OCI-LY7 (cell line): ENCODE results near the gene MAGI1. TPM values are rescaled to one million over a fixed set of nuclear protein-coding genes. Genes with fewer than 3 reads are reported as not detected.

Experiments used
- BruUV-seq: library from RNA; stranded (reverse); fragments of 400-500 nt; replicated peaks from 2 replicates; lab custom pipeline; 2021; lab: Mats Ljungman, UMichigan
- CTCF ChIA-PET: fragments of 300-600 bp; sonication (Branson Sonifier 250); formaldehyde crosslinking; loops from one replicate; lab custom pipeline; 2022; ENCODE audit warnings: antibody characterized with exemption; ENCODE audit not compliant: unreplicated experiment; lab: Charles Lee
- POLR2A ChIA-PET: fragments of 300-600 bp; sonication (Branson Sonifier 250); formaldehyde crosslinking; loops from one replicate; lab custom pipeline; 2022; ENCODE audit warnings: antibody characterized with exemption; lab: Charles Lee
- DNase-seq: peaks from one replicate; pipeline ENCODE4 v3.0.0-alpha.2; 2015; ENCODE audit warnings: low spot score
- H2AFZ ChIP-seq: fragments of 200-600 bp; sonication (generic), shearing (Covaris generic); 2 replicates; pipeline ENCODE4 v1.6.1; 2014; ENCODE audit warnings: mild to moderate bottlenecking, antibody characterized with exemption, low read length, moderate library complexity
- H3K27ac ChIP-seq: fragments of 200-600 bp; sonication (generic); 2 replicates; pipeline ENCODE4 v1.5.1; 2014; ENCODE audit warnings: mixed run types, low read depth, mild to moderate bottlenecking, moderate library complexity, low read length, inconsistent platforms; ENCODE audit not compliant: poor library complexity, severe bottlenecking
- H3K36me3 ChIP-seq: fragments of 200-600 bp; sonication (generic); 2 replicates; pipeline ENCODE4 v1.6.1; 2014; ENCODE audit warnings: mild to moderate bottlenecking, antibody characterized with exemption, low read length, moderate library complexity, mixed read lengths; ENCODE audit not compliant: insufficient read depth
- H3K4me1 ChIP-seq: fragments of 200-600 bp; sonication (generic); 2 replicates; pipeline ENCODE4 v1.5.1; 2014; ENCODE audit warnings: mild to moderate bottlenecking, low read length; ENCODE audit not compliant: insufficient read depth, poor library complexity, severe bottlenecking
- H3K4me2 ChIP-seq: fragments of 200-600 bp; sonication (generic); 2 replicates; pipeline ENCODE4 v1.6.1; 2014; ENCODE audit warnings: mild to moderate bottlenecking, low read length
- H3K4me3 ChIP-seq: fragments of 200-600 bp; sonication (generic); 2 replicates; pipeline ENCODE4 v1.5.1; 2014; ENCODE audit warnings: mild to moderate bottlenecking, low read depth, low read length; ENCODE audit not compliant: poor library complexity, severe bottlenecking
- H3K79me2 ChIP-seq: fragments of 200-600 bp; sonication (generic); 2 replicates; pipeline ENCODE4 v1.6.1; 2016; ENCODE audit warnings: low read depth, mild to moderate bottlenecking, low read length, moderate library complexity, mixed read lengths; ENCODE audit not compliant: insufficient read depth
- H3K9me2 ChIP-seq: fragments of 200-600 bp; sonication (generic); 2 replicates; pipeline ENCODE4 v1.6.1; 2016; ENCODE audit warnings: mild to moderate bottlenecking, low read length, mixed read lengths; ENCODE audit not compliant: insufficient read depth
- H3K9me3 ChIP-seq: fragments of 200-600 bp; sonication (generic); 2 replicates; pipeline ENCODE4 v1.6.1; 2014; ENCODE audit warnings: mild to moderate bottlenecking, mixed run types, low read length, mixed read lengths
- H4K20me1 ChIP-seq: fragments of 200-600 bp; sonication (generic); 2 replicates; pipeline ENCODE4 v1.6.1; 2014; ENCODE audit warnings: mild to moderate bottlenecking, antibody characterized with exemption, low read length, moderate library complexity, mixed read lengths; ENCODE audit not compliant: insufficient read depth
- CTCF ChIP-seq: fragments of 200-600 bp; sonication (generic); conservative IDR thresholded peaks from 2 replicates; pipeline ENCODE4 v1.5.1; 2014; ENCODE audit warnings: mild to moderate bottlenecking, antibody characterized with exemption, low read length, moderate library complexity, mixed read lengths
- EZH2phosphoT487 ChIP-seq: fragments of 200-600 bp; sonication (generic); IDR thresholded peaks from 2 replicates; pipeline ENCODE4 v1.6.1; 2018; ENCODE audit warnings: low read depth, borderline replicate concordance, mild to moderate bottlenecking, mixed run types, antibody characterized with exemption, low read length, moderate library complexity, mixed read lengths
- intact Hi-C: fragments of 100-400 bp; cut with micrococcal nuclease; formaldehyde crosslinking; loops from one replicate; pipeline ENCODE4 v1.10.0; 2022; ENCODE audit not compliant: unreplicated experiment
- total RNA-seq, 2 experiments: library from RNA; depleted of rRNA in 1 of 2; stranded (reverse); fragments of >200 nt in 1 of 2; shearing (Covaris generic) in 1 of 2; gene quantifications; 2 replicates each; pipeline ENCODE4 v1.2.3, GENCODE V29; 2014 to 2022

MAGI1 gene
- total RNA-seq, 2 experiments from 2014 or later, result 0.63 to 2.5 TPM

GRCh38 chr3:65603631-65604030, 435.1 kb downstream of the MAGI1 start:
- DNase-seq, result no peak
- Histone ChIP-seq H3K36me3 (no peaks in the 10 kb centered on the region), H3K79me2 (no peaks in the 10 kb centered on the region), H3K4me1 (no peaks in the 10 kb centered on the region), H3K4me3 (no peak overlapping the region), H3K27ac (no peak overlapping the region), H2AFZ (no peak overlapping the region), H3K9me2 (no peaks in the 10 kb centered on the region), H3K4me2 (no peak overlapping the region), H3K9me3 (no peaks in the 10 kb centered on the region), H4K20me1 (no peaks in the 10 kb centered on the region)
- CTCF ChIA-PET, result no interaction called here
- no TSS peak for BruUV-seq
- intact Hi-C loops, result no loop called here
- TF ChIP-seq CTCF (no peak), EZH2phosphoT487 (no peak)
- POLR2A ChIA-PET, result no interaction called here

GRCh38 chr3:65600888-65601287, 437.8 kb downstream of the MAGI1 start:
- Histone ChIP-seq H3K36me3 (no peaks in the 10 kb centered on the region), H3K4me3 (no peak overlapping the region), H3K79me2 (no peaks in the 10 kb centered on the region), H3K4me1 (no peaks in the 10 kb centered on the region), H2AFZ (no peak overlapping the region), H3K9me3 (no peaks in the 10 kb centered on the region), H3K27ac (no peak overlapping the region), H3K9me2 (no peaks in the 10 kb centered on the region), H4K20me1 (no peaks in the 10 kb centered on the region), H3K4me2 (no peak overlapping the region)
- intact Hi-C loops, result no loop called here
- CTCF ChIA-PET, result no interaction called here
- no TSS peak for BruUV-seq
- POLR2A ChIA-PET, result no interaction called here
- no peak for DNase-seq
- TF ChIP-seq EZH2phosphoT487 (no peak), CTCF (no peak)

DNA sequence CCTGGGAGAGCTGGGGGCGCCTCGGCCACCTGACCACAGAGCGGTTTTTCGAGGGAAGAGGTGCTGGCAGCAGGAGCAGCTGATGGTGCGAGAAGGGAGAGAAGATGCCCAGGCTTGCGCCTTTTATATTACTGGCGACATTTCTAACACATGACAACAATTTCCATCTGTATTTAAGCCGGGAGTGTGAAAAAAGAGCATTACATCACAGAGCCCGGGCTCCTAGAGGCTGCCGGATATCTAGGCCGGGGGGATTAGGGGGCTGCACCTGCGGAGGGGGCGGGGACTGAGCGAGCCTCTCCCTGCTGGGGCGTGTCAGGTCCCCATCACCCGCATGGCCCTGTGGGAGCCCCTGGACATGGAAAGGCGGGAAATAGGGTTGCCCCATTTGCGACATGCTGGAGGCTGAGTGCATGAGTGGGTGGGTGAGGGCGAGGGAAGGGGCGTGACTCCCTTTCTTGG, 440.7 kb downstream of the MAGI1 start:
- H3K79me2 ChIP-seq, result no peaks in the 10 kb centered on the region
- no peaks in the 10 kb centered on the region for H4K20me1 ChIP-seq
- H3K4me1 ChIP-seq, result no peaks in the 10 kb centered on the region
- no peak overlapping the region for H3K4me3 ChIP-seq
- POLR2A ChIA-PET, result no interaction called here
- no peak for DNase-seq
- TF ChIP-seq CTCF, result no peak
- TF ChIP-seq EZH2phosphoT487, result no peak
- no peaks in the 10 kb centered on the region for H3K9me3 ChIP-seq
- H3K4me2 ChIP-seq, result no peak overlapping the region
- intact Hi-C loops, result no loop called here
- no peaks in the 10 kb centered on the region for H3K9me2 ChIP-seq
- no TSS peak for BruUV-seq
- CTCF ChIA-PET, result no interaction called here
- H3K27ac ChIP-seq, result no peak overlapping the region
- H3K36me3 ChIP-seq, result no peaks in the 10 kb centered on the region
- H2AFZ ChIP-seq, result no peak overlapping the region
